NOMO-1 treated with dmso at 0.1 percent for 144 hours (cell line): ENCODE data around the gene PPP1R9B.
A peak's percentile ranks its signal among the peaks of the same experiment; 100 is the strongest.

Experiments used
- DNase-seq: peaks from one replicate; lab custom pipeline; 2025; ENCODE audit not compliant: unreplicated experiment; lab: John Stamatoyannopoulos, UW

PPP1R9B gene

DNA sequence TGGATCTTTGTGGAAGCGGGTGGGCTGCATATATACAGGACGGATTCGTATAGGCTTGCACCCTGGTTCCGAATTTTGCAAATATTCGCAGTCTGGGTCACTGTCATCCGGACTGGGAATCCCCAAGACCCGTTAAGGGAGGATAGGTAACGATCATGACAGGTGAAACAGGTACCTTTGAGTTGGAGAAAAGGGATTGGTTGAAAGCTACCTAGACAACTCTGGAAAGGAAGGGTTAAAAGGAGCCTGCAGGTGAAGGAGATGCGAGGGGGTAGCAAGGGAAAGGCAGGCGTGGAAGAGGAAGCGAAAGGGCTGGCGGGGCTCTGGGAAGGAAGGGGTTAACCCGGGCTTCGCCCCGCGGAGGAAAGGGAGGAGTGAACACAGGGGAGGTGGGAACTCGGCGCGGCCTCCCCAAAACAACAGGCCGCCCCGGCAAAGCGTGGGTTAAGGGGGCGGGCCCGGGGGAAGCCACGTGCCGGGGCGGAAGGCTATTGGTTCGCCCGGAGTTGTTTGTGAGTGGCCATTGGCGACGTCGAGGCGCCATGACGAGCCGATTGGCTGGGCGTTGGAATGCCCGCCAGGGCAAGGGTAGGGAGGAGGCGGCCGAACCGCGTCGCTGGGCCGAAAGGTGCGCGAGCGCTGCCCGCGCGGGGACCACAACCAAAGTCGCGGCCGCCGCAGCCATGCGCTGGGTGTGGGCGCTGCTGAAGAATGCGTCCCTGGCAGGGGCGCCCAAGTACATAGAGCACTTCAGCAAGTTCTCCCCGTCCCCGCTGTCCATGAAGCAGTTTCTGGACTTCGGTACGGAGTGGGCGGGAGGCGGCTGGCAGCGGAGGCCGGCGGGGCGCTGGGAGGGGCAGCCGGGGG lies 55.5 kb downstream of the PPP1R9B start, which contains the start of gene PDK2:
Gene PDK2 (plus strand): TSS at position 599 of the 867 bp plus-strand sequence. CDS start 85 bp downstream, at position 684.
- DNase-seq: peak; percentile 95

DNA sequence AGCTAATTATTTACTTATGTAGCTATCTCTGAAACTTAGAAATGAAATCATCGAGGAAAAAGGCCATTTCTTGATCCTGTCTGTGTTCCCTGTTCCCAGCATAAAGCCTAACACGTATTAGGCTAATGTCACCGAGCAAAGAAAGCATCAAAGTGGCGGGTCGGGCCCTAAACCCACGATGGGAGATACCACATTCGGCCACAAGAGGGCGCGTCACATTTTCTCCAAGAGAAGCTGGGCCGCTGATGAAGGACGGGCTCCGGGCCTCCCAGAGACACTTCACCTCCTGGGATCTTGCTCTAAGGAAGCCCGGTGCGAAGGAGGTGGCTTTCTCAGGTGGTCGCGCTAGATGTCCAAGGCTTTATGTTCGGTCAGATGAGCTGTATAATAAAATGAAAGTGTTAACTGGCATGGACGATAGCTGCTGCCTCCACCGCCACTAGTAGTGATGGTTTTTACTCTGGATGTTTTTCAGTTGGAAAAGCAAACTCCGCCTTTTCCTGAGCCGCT lies 56.2 kb downstream of the PPP1R9B start:
- DNase-seq: peak; percentile 34

DNA sequence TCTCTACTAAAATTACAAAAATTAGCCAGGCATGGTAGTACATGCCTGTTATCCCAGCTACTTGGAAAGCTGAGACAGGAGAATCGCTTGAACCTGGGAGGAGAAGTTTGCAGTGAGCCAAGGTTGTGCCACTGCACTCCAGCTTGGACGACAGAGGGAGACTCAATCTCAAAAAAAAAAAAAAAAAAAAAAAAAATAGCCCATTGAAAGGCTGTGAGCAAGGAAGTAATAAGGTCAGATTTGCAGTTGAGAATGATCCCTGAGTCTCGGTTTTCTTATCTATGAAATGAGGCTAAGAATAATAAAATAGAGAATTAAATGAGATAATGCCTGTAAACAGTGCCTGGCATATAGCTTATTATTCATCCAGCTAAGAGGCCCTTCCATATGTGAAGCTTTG lies 56.7 kb downstream of the PPP1R9B start:
- DNase-seq: no peak

DNA sequence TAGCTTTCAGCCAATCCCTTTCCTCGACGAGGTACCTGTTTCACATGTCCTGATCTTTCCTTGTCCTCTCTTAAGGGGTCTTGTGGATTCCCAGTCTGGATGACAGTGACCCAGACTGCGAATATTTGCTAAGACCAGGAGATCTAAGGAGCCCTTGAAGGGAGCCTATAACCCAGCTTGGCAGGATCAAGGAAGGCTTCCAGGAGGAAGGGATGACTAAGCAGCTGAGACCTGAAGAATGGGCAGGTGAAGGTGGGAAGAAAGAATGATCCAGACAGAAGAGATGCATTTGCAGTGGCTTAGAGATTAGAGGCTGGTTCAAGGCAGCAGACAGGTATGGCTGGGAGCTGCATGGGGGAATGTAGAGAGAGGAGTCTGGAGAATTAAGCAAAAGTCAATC lies 57.2 kb downstream of the PPP1R9B start:
- DNase-seq: no peak

DNA sequence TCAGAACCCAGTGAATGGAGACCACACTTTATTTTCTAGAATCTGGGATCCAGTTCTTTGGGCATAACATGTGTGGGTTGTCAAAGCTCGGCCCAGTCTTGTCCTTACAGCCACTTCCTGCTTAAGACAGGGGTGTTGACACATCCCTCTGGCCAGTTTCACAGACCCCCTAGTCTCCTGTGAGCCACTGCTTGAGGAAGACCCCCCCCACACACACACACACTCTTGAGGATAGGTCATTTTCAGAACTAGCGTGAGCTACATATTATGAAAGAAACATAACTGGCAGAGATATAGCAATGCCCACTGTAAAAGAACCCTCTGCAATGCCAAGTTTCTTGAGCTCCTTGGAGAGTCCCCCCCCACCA lies 58.6 kb downstream of the PPP1R9B start:
- no peak for DNase-seq

DNA sequence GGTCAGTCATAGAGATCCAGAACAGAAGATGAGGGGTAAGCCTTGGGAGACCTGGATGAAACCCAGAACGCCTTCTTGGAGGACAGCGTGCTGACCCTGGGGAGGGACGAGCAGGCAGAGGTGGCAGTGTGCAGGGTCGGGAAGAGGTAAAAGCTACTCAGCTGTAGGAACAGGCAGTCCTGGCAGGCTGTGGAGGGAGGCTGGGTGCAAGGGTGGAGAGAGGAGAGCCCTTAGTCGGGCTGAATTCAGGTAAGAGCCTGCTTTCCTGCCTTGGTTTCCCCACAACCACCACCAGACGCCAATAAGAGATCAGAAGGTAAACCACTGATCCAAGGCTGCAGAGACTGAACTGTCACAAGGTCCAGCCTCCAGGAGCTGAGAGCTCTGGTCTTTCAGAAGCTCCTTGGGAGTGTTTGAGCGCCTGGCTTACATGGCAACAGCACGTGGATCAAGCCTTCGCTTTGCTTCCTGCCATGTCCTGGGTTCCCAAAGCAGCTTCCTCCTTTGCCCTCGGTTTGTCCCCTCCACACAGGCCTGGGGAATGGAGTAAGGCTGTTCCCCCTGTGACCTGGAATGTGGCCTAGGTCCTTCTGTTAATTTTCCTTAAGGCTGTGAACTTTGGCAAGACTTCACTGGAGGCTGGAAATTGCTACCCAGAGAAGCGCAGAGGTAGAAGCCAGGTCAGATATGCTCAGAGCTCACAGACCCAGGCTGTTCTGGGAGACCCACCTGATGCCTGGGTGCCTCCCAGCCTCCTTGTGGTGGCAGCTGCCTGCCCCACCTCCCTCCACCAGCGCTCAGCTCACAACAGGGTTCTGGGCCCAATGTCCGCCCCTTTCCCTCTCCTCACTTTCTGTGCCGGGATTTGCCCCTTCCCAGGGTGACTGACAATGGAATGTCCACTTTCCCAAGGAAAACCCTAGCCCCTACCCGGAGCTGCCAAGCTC lies 59.2 kb downstream of the PPP1R9B start:
- no peak for DNase-seq

DNA sequence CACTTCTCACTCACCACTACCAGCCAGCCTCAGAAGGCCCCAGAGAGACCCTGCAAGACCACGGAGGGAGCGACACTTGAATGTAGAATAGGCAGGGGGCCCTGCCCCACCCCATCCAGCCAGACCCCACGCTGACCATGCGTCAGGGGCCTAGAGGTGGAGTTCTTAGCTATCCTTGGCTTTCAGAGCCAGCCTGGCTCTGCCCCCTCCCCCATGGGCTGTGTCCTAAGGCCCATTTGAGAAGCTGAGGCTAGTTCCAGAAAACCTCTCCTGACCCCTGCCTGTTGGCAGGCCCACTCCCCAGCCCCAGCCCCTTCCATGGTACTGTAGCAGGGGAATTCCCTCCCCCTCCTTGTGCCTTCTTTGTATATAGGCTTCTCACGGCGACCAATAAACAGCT lies 60.4 kb downstream of the PPP1R9B start:
- no peak for DNase-seq

DNA sequence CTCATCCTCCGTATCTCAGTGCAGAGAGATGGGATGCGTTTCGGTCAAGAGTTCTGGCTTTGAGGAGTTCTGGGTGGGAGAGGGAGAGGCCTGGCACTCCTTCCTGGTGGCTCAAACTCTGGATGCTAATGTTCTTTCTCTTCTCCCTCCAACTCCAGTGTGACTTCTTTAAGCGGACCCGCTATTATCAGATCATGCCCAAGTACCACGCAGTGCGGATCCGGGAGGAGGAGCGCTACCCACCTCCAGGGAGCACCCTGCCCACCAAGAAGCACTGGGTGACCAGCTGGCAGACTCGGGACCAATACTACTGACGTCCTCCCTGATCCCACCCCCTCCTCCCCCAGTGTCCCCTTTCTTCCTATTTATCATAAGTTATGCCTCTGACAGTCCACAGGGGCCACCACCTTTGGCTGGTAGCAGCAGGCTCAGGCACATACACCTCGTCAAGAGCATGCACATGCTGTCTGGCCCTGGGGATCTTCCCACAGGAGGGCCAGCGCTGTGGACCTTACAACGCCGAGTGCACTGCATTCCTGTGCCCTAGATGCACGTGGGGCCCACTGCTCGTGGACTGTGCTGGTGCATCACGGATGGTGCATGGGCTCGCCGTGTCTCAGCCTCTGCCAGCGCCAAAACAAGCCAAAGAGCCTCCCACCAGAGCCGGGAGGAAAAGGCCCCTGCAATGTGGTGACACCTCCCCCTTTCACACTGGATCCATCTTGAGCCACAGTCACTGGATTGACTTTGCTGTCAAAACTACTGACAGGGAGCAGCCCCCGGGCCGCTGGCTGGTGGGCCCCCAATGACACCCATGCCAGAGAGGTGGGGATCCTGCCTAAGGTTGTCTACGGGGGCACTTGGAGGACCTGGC lies 61.3 kb downstream of the PPP1R9B start:
- no peak for DNase-seq

DNA sequence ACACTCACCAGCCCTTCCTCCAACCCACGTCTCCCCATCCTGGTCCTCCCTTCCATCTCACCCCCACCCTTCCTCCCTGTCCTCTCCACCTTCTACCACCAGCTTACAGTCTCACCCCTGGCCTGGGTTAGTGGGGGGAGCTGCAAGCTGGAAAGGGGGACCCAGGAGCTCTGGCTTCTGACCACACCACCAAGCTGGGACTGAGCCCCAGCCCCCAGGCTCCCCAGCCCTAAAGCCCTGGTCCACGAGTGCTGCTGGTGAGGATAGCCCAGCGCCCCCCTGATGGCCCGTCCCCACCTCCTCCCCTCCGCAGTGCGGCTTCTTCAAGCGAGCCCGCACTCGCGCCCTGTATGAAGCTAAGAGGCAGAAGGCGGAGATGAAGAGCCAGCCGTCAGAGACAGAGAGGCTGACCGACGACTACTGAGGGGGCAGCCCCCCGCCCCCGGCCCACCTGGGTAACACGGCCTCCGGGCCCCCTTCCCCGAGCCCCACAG lies 62.5 kb downstream of the PPP1R9B start:
- DNase-seq: no peak

DNA sequence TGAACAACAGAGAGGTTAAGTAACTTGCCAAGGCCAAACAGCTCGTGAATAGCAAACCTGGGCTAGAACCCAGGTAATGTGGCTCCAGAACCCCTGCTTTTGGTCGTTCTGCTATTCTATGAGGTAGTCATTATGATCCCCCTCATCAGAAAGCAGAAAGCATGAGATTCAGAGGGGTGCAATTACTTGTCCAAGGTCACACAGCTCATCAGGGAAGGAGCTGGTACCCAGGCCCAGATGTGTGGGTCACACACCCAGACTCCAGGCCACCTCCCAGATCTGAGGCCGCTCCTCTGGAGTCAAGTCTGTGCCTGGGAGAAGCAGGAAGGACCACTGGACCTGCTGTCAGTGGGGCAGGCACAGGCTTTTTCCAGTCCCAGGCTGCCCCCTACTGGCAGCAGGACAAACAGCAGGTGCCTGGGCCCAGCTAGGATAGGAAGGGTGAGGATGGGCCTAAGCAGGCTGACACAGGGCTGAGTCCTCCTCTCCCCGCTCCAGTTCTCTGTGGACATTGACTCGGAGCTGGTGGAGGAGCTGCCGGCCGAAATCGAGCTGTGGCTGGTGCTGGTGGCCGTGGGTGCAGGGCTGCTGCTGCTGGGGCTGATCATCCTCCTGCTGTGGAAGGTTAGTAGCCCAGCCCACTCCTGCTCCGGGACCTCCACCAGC lies 63.1 kb downstream of the PPP1R9B start:
- DNase-seq: peak; percentile 32
